Measurements from ENCODE around the gene TEKT2. TPM values are rescaled to one million over a fixed set of nuclear protein-coding genes. Genes with fewer than 3 reads are reported as not detected.
A peak's percentile ranks its signal among the peaks of the same experiment; 100 is the strongest.

The TEKT2 gene
- total and polyA plus RNA-seq, 2 donors (not counting 1 experiment from before 2014, with no cell fraction given) = 0.09 to 0.50 TPM

DNA sequence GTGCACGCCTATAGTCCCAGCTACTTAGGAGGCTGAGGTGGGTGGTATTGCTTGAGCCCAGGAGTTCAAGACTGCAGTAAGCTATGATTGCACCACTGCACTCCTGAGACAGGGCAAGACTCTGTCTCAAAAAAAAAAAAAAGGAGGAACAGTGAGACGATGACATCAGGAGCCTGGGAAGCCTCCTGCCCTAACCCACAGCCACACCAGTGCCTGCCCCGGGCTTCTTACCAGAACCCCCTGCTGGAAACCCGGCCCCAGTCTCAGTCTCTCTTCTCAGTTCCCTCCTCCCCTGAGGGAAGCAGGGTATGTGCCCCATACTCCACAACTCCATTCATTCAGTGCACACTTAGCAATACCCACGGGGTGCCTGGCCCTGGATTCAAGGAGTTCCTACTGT, 32.0 kb downstream of the TEKT2 start:
- H3K4me2 ChIP-seq (ENCODE audit: extremely low read depth, insufficient read depth, low read length) = peak overlapping the region; percentile 4
- no peaks in the 10 kb centered on the region for H3K27me3 ChIP-seq (ENCODE audit: control insufficient read depth, insufficient read depth, low read length)
- H3K4me3 ChIP-seq (replicated peaks in 1 of 4; ENCODE audit: control extremely low read depth in 1 of 4, insufficient read depth in 1 of 4, low read depth in 3 of 4, low read length in 4 of 4) = no peak overlapping the region
- peaks cover 8% of the 10 kb centered on the region for H3K4me1 ChIP-seq (ENCODE audit: control insufficient read depth, extremely low read depth, insufficient read depth, low read length)
- peak overlapping the region; percentile 20 for H3K27ac ChIP-seq (ENCODE audit: insufficient read depth, low read length)
- H3K79me2 ChIP-seq (ENCODE audit: control insufficient read depth, insufficient read depth, low read length) = no peaks in the 10 kb centered on the region
- no peaks in the 10 kb centered on the region for H3K36me3 ChIP-seq (ENCODE audit: control insufficient read depth, insufficient read depth, low read length)
- DNase-seq (ENCODE audit: low read depth in 2 of 2) = peak in 1 of 2 donors; percentile 58
- H3K9ac ChIP-seq (ENCODE audit: insufficient read depth, low read length) = no peak overlapping the region
- no peaks in the 10 kb centered on the region for H4K20me1 ChIP-seq (ENCODE audit: control insufficient read depth, extremely low read depth, insufficient read depth, low read length)
- no peak overlapping the region for H2AFZ ChIP-seq (ENCODE audit: low read length)
- TF ChIP-seq, protein P1, sequence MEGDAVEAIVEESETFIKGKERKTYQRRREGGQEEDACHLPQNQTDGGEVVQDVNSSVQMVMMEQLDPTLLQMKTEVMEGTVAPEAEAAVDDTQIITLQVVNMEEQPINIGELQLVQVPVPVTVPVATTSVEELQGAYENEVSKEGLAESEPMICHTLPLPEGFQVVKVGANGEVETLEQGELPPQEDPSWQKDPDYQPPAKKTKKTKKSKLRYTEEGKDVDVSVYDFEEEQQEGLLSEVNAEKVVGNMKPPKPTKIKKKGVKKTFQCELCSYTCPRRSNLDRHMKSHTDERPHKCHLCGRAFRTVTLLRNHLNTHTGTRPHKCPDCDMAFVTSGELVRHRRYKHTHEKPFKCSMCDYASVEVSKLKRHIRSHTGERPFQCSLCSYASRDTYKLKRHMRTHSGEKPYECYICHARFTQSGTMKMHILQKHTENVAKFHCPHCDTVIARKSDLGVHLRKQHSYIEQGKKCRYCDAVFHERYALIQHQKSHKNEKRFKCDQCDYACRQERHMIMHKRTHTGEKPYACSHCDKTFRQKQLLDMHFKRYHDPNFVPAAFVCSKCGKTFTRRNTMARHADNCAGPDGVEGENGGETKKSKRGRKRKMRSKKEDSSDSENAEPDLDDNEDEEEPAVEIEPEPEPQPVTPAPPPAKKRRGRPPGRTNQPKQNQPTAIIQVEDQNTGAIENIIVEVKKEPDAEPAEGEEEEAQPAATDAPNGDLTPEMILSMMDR (conservative IDR thresholded peaks at IDR 0.05 in 1 of 2, IDR thresholded peaks at IDR 0.05 in 1 of 2; ENCODE audit: low read depth in 1 of 2, low read length in 2 of 2) = no peak
- TF ChIP-seq EZH2 (IDR thresholded peaks at IDR 0.05; ENCODE audit: low read length, missing control alignments) = no peak
- H3K9me3 ChIP-seq (ENCODE audit: control insufficient read depth, insufficient read depth, low read depth, low read length) = no peaks in the 10 kb centered on the region

DNA sequence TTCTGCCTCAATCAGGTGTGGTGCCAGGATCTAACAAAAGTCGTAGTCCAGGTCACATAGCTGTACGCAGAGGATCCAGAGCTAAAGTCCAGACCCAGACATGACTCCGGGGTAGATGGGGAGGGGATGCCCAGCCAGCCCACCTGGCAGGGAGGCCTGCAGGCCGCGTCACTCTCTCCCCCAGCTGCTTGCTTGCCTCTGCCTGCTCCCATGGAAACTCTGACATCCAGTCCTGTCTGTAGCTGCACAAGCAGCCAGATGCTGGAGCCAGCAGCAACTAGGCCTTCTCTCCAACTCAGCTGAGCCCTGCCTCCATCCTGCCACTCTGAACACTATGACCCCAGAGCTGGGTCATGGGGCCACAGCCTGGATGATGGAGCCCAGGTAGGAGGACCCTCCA, 33.0 kb downstream of the TEKT2 start:
- H3K9ac ChIP-seq (ENCODE audit: insufficient read depth, low read length) = no peak overlapping the region
- H3K79me2 ChIP-seq (ENCODE audit: control insufficient read depth, insufficient read depth, low read length) = no peaks in the 10 kb centered on the region
- no peak overlapping the region for H3K4me3 ChIP-seq (replicated peaks in 1 of 4; ENCODE audit: control extremely low read depth in 1 of 4, insufficient read depth in 1 of 4, low read depth in 3 of 4, low read length in 4 of 4)
- peaks cover 8% of the 10 kb centered on the region for H3K4me1 ChIP-seq (ENCODE audit: control insufficient read depth, extremely low read depth, insufficient read depth, low read length)
- no peak overlapping the region for H3K4me2 ChIP-seq (ENCODE audit: extremely low read depth, insufficient read depth, low read length)
- no peaks in the 10 kb centered on the region for H3K9me3 ChIP-seq (ENCODE audit: control insufficient read depth, insufficient read depth, low read depth, low read length)
- H2AFZ ChIP-seq (ENCODE audit: low read length) = no peak overlapping the region
- TF ChIP-seq, protein P1 (conservative IDR thresholded peaks at IDR 0.05 in 1 of 2, IDR thresholded peaks at IDR 0.05 in 1 of 2; ENCODE audit: low read depth in 1 of 2, low read length in 2 of 2) = no peak
- TF ChIP-seq EZH2 (IDR thresholded peaks at IDR 0.05; ENCODE audit: low read length, missing control alignments) = no peak
- H3K36me3 ChIP-seq (ENCODE audit: control insufficient read depth, insufficient read depth, low read length) = no peaks in the 10 kb centered on the region
- H4K20me1 ChIP-seq (ENCODE audit: control insufficient read depth, extremely low read depth, insufficient read depth, low read length) = no peaks in the 10 kb centered on the region
- H3K27ac ChIP-seq (ENCODE audit: insufficient read depth, low read length) = no peak overlapping the region
- H3K27me3 ChIP-seq (ENCODE audit: control insufficient read depth, insufficient read depth, low read length) = no peaks in the 10 kb centered on the region
- DNase-seq (ENCODE audit: low read depth in 2 of 2) = no peak

DNA sequence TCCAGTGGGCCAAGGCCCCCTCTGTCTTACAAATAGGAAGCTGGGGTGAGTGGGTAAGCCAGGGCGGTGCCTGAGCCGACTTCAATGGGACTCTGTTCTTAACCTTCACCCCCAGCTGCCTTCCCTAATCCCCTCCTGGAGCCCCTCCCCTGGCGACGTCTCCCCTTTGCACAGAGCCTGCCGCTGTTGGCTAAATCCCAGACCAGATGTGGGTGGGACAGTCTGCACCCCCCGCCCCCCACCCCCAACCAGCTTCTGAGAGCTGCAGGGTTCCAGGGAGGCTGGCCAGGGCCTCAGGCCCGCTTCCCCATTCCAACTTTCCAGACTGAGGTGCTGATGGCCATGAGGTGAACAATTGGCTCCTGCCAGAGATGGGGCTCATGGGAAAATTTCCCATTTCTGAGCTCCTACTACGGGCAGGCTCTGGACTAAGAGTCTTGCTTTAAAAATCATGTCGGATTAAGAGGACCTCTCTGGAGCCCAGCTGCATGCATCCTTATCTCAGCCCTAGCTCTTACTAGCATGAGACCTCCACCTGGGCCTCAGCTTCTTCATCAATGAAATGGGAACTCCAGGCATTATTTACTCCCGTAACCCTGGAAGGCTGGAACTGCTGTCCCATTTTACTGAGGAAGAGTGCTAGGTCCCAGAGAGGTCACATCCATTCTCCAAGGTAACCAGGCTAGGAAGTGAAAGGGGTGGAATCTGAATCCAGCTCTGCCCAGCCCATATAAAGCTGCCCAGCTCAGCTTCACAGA, 34.7 kb downstream of the TEKT2 start:
- Histone ChIP-seq H3K79me2 (ENCODE audit: control insufficient read depth, insufficient read depth, low read length) (no peaks in the 10 kb centered on the region), H3K27ac (ENCODE audit: insufficient read depth, low read length) (no peak overlapping the region), H3K27me3 (ENCODE audit: control insufficient read depth, insufficient read depth, low read length) (no peaks in the 10 kb centered on the region), H3K36me3 (ENCODE audit: control insufficient read depth, insufficient read depth, low read length) (no peaks in the 10 kb centered on the region), H2AFZ (ENCODE audit: low read length) (no peak overlapping the region), H3K4me2 (ENCODE audit: extremely low read depth, insufficient read depth, low read length) (no peak overlapping the region), H3K9ac (ENCODE audit: insufficient read depth, low read length) (no peak overlapping the region), H3K4me3 (replicated peaks in 1 of 4; ENCODE audit: control extremely low read depth in 1 of 4, insufficient read depth in 1 of 4, low read depth in 3 of 4, low read length in 4 of 4) (no peak overlapping the region), H3K9me3 (ENCODE audit: control insufficient read depth, insufficient read depth, low read depth, low read length) (no peaks in the 10 kb centered on the region), H4K20me1 (ENCODE audit: control insufficient read depth, extremely low read depth, insufficient read depth, low read length) (no peaks in the 10 kb centered on the region), H3K4me1 (ENCODE audit: control insufficient read depth, extremely low read depth, insufficient read depth, low read length) (peaks cover 8% of the 10 kb centered on the region)
- TF ChIP-seq, protein P1 (conservative IDR thresholded peaks at IDR 0.05 in 1 of 2, IDR thresholded peaks at IDR 0.05 in 1 of 2; ENCODE audit: low read depth in 1 of 2, low read length in 2 of 2) = no peak
- DNase-seq (ENCODE audit: low read depth in 2 of 2) = no peak

Data from fibroblast of lung (primary cell).